ENCODE results near the gene CROCC.
A peak's percentile ranks its signal among the peaks of the same experiment; 100 is the strongest.

CROCC gene

DNA sequence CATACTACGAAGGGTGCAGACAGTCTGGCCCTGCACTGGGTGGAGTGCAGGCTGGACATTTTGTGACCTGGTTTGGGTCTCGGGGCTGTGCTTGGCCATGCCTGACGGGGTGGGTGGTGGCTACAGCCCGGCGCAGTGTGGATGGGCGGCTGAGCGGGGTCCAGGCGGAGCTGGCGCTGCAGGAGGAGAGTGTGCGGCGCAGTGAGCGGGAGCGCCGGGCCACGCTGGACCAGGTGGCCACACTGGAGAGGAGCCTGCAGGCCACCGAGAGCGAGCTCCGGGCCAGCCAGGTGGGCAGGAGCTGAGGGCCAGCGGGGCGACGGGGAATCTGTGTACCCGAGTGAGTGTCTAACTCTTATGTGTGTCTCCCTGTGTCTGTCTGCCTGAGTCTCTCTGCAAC is 44.6 kb downstream of the CROCC start:
- H3K36me3 ChIP-seq (ENCODE audit: control insufficient read depth, insufficient read depth, low read length) = no peaks in the 10 kb centered on the region
- no peaks in the 10 kb centered on the region for H3K27me3 ChIP-seq (ENCODE audit: control insufficient read depth, insufficient read depth, low read length)
- H3K9ac ChIP-seq = no peak overlapping the region
- H3K4me1 ChIP-seq = peaks cover 2% of the 10 kb centered on the region
- TF ChIP-seq, protein P1, sequence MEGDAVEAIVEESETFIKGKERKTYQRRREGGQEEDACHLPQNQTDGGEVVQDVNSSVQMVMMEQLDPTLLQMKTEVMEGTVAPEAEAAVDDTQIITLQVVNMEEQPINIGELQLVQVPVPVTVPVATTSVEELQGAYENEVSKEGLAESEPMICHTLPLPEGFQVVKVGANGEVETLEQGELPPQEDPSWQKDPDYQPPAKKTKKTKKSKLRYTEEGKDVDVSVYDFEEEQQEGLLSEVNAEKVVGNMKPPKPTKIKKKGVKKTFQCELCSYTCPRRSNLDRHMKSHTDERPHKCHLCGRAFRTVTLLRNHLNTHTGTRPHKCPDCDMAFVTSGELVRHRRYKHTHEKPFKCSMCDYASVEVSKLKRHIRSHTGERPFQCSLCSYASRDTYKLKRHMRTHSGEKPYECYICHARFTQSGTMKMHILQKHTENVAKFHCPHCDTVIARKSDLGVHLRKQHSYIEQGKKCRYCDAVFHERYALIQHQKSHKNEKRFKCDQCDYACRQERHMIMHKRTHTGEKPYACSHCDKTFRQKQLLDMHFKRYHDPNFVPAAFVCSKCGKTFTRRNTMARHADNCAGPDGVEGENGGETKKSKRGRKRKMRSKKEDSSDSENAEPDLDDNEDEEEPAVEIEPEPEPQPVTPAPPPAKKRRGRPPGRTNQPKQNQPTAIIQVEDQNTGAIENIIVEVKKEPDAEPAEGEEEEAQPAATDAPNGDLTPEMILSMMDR (IDR thresholded peaks at IDR 0.05) = no peak
- no peak overlapping the region for H3K4me2 ChIP-seq (ENCODE audit: low read length)
- H3K9me3 ChIP-seq (ENCODE audit: control insufficient read depth, low read length) = no peaks in the 10 kb centered on the region
- H3K4me3 ChIP-seq (ENCODE audit: low read depth, low read length) = no peak overlapping the region
- no peaks in the 10 kb centered on the region for H3K79me2 ChIP-seq
- H2AFZ ChIP-seq = no peak overlapping the region
- H3K27ac ChIP-seq = no peak overlapping the region

GRCh38 chr1:16967095-16967575 is 45.4 kb downstream of the CROCC start:
- H3K79me2 ChIP-seq = no peaks in the 10 kb centered on the region
- H3K9ac ChIP-seq = no peak overlapping the region
- H3K36me3 ChIP-seq (ENCODE audit: control insufficient read depth, insufficient read depth, low read length) = no peaks in the 10 kb centered on the region
- H3K4me3 ChIP-seq (ENCODE audit: low read depth, low read length) = no peak overlapping the region
- peak overlapping the region; percentile 45 for H3K4me2 ChIP-seq (ENCODE audit: low read length)
- TF ChIP-seq, protein P1 (IDR thresholded peaks at IDR 0.05) = no peak
- no peak overlapping the region for H3K27ac ChIP-seq
- H3K4me1 ChIP-seq = peaks cover 2% of the 10 kb centered on the region
- no peaks in the 10 kb centered on the region for H3K27me3 ChIP-seq (ENCODE audit: control insufficient read depth, insufficient read depth, low read length)
- no peaks in the 10 kb centered on the region for H3K9me3 ChIP-seq (ENCODE audit: control insufficient read depth, low read length)
- H2AFZ ChIP-seq = peak overlapping the region; percentile 38

DNA sequence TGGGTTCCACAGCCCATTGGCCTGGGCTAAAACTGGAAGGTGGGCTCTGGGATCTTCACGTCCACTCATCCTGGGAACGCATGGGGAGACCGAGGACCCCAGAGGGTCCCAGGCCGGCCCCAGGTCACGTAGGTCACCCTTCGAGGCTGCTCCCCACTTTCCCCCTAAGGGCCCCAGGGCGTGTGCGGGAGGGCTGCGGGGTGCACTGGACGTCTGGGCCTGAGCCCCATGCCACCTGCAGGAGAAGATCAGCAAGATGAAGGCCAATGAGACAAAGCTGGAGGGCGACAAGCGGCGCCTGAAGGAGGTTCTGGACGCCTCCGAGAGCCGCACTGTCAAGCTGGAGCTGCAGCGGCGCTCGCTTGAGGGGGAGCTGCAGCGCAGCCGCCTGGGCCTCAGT is 46.2 kb downstream of the CROCC start:
- H3K27ac ChIP-seq = no peak overlapping the region
- no peak overlapping the region for H3K9ac ChIP-seq
- no peaks in the 10 kb centered on the region for H3K27me3 ChIP-seq (ENCODE audit: control insufficient read depth, insufficient read depth, low read length)

GRCh38 chr1:16968372-16968771 is 46.6 kb downstream of the CROCC start:
- peaks cover 2% of the 10 kb centered on the region for H3K4me1 ChIP-seq
- H2AFZ ChIP-seq = no peak overlapping the region
- H3K27me3 ChIP-seq (ENCODE audit: control insufficient read depth, insufficient read depth, low read length) = no peaks in the 10 kb centered on the region
- TF ChIP-seq, protein P1 (IDR thresholded peaks at IDR 0.05) = no peak
- H3K36me3 ChIP-seq (ENCODE audit: control insufficient read depth, insufficient read depth, low read length) = no peaks in the 10 kb centered on the region
- H3K9ac ChIP-seq = no peak overlapping the region
- no peaks in the 10 kb centered on the region for H3K79me2 ChIP-seq
- H3K4me2 ChIP-seq (ENCODE audit: low read length) = no peak overlapping the region
- no peak overlapping the region for H3K27ac ChIP-seq
- H3K9me3 ChIP-seq (ENCODE audit: control insufficient read depth, low read length) = no peaks in the 10 kb centered on the region
- no peak overlapping the region for H3K4me3 ChIP-seq (ENCODE audit: low read depth, low read length)

More for the DNA sequence above, 46.2 kb downstream of the CROCC start:
- no peaks in the 10 kb centered on the region for H3K79me2 ChIP-seq
- H2AFZ ChIP-seq = no peak overlapping the region
- peaks cover 2% of the 10 kb centered on the region for H3K4me1 ChIP-seq
- no peaks in the 10 kb centered on the region for H3K36me3 ChIP-seq (ENCODE audit: control insufficient read depth, insufficient read depth, low read length)
- no peak overlapping the region for H3K4me3 ChIP-seq (ENCODE audit: low read depth, low read length)
- no peaks in the 10 kb centered on the region for H3K9me3 ChIP-seq (ENCODE audit: control insufficient read depth, low read length)
- TF ChIP-seq, protein P1 (IDR thresholded peaks at IDR 0.05) = no peak
- H3K4me2 ChIP-seq (ENCODE audit: low read length) = peak overlapping the region; percentile 45

GRCh38 chr1:16969057-16969611 is 47.4 kb downstream of the CROCC start:
- no peak overlapping the region for H3K4me3 ChIP-seq (ENCODE audit: low read depth, low read length)
- peaks cover 2% of the 10 kb centered on the region for H3K4me1 ChIP-seq
- H3K36me3 ChIP-seq (ENCODE audit: control insufficient read depth, insufficient read depth, low read length) = no peaks in the 10 kb centered on the region
- no peaks in the 10 kb centered on the region for H3K27me3 ChIP-seq (ENCODE audit: control insufficient read depth, insufficient read depth, low read length)
- TF ChIP-seq, protein P1 (IDR thresholded peaks at IDR 0.05) = no peak
- H2AFZ ChIP-seq = no peak overlapping the region
- H3K9ac ChIP-seq = no peak overlapping the region
- no peaks in the 10 kb centered on the region for H3K9me3 ChIP-seq (ENCODE audit: control insufficient read depth, low read length)
- H3K27ac ChIP-seq = no peak overlapping the region
- no peak overlapping the region for H3K4me2 ChIP-seq (ENCODE audit: low read length)
- no peaks in the 10 kb centered on the region for H3K79me2 ChIP-seq

Measured in parathyroid adenoma (tissue), 2 donors.